Liver (tissue), 9 donors: ENCODE measurements around the gene PSMG2. TPM values are rescaled to one million over a fixed set of nuclear protein-coding genes. Genes with fewer than 3 reads are reported as not detected.

Experiments
- DNase-seq: peaks from one replicate; pipeline ENCODE4 v3.0.0-alpha.2; 2017; ENCODE audit warnings: low spot score
- H3K27ac ChIP-seq, 2 donors: one replicate each; pipeline ENCODE4 v1.7.0; 2013; ENCODE audit warnings: inconsistent platforms in 2 of 2, low read length in 2 of 2, control low read depth in 1 of 2, low read depth in 1 of 2, mild to moderate bottlenecking in 1 of 2
- H3K27me3 ChIP-seq, 4 donors: one replicate each; pipeline versions ENCODE4 v1.6.1 to v1.7.0; 2013; ENCODE audit warnings: low read length in 3 of 4, inconsistent platforms in 1 of 4, mild to moderate bottlenecking in 1 of 4, moderate library complexity in 1 of 4; ENCODE audit not compliant: control insufficient read depth in 4 of 4, insufficient read depth in 4 of 4
- H3K36me3 ChIP-seq, 4 donors: one replicate each; pipeline versions ENCODE4 v1.6.1 to v1.7.0; 2013; ENCODE audit warnings: low read length in 3 of 4, mild to moderate bottlenecking in 3 of 4, low read depth in 1 of 4, moderate library complexity in 1 of 4; ENCODE audit not compliant: control insufficient read depth in 4 of 4, insufficient read depth in 3 of 4
- H3K4me1 ChIP-seq, 4 donors: one replicate each; pipeline versions ENCODE4 v1.6.1 to v1.7.0; 2013; ENCODE audit warnings: low read length in 3 of 4, mild to moderate bottlenecking in 3 of 4, moderate library complexity in 1 of 4; ENCODE audit not compliant: control insufficient read depth in 4 of 4, insufficient read depth in 4 of 4
- H3K4me3 ChIP-seq, 3 donors: one replicate each; pipeline versions ENCODE4 v1.6.1 to v1.7.0; 2013; ENCODE audit warnings: low read length in 3 of 3, control low read depth in 1 of 3, low read depth in 1 of 3, mild to moderate bottlenecking in 1 of 3
- H3K9ac ChIP-seq, 2 donors: one replicate each; pipeline ENCODE4 v1.7.0; 2013; ENCODE audit warnings: low read length in 2 of 2, mild to moderate bottlenecking in 2 of 2, moderate library complexity in 2 of 2, control low read depth in 1 of 2, low read depth in 1 of 2
- H3K9me3 ChIP-seq, 4 donors: one replicate each; pipeline versions ENCODE4 v1.6.1 to v1.7.0; 2013; ENCODE audit warnings: low read length in 3 of 4; ENCODE audit not compliant: control insufficient read depth in 4 of 4
- ATF3 ChIP-seq: IDR thresholded peaks from 2 replicates; pipeline ENCODE4 v1.6.1; 2016; ENCODE audit warnings: antibody characterized with exemption
- EGR1 ChIP-seq, 2 donors: IDR thresholded peaks; 2 replicates each; pipeline ENCODE4 v1.6.1; 2016 to 2018; ENCODE audit warnings: antibody characterized with exemption in 2 of 2, low read depth in 2 of 2
- FOXA1 ChIP-seq: IDR thresholded peaks from 2 replicates; pipeline ENCODE4 v1.6.1; 2016; ENCODE audit warnings: antibody characterized with exemption
- FOXA2 ChIP-seq: IDR thresholded peaks from 2 replicates; pipeline ENCODE4 v1.6.1; 2016; ENCODE audit warnings: antibody characterized with exemption
- GABPA ChIP-seq, 2 donors: IDR thresholded peaks in 1 of 2; conservative IDR thresholded peaks in 1 of 2; 2 replicates each; pipeline ENCODE4 v1.6.1; 2016; ENCODE audit warnings: antibody characterized with exemption in 2 of 2, mild to moderate bottlenecking in 1 of 2, moderate library complexity in 1 of 2
- HNF4A ChIP-seq, 2 donors: conservative IDR thresholded peaks; 2 replicates each; pipeline ENCODE4 v1.6.1; 2016; ENCODE audit warnings: antibody characterized with exemption in 2 of 2, mild to moderate bottlenecking in 2 of 2
- HNF4G ChIP-seq: IDR thresholded peaks from 2 replicates; pipeline ENCODE4 v1.6.1; 2016; ENCODE audit warnings: antibody characterized with exemption
- JUND ChIP-seq, 2 donors: IDR thresholded peaks; 2 replicates each; pipeline ENCODE4 v1.6.1; 2016; ENCODE audit warnings: antibody characterized with exemption in 2 of 2
- MAX ChIP-seq: IDR thresholded peaks from 2 replicates; pipeline ENCODE4 v1.6.1; 2016; ENCODE audit warnings: antibody characterized with exemption
- NR2F2 ChIP-seq: IDR thresholded peaks from 2 replicates; pipeline ENCODE4 v1.6.1; 2016; ENCODE audit warnings: antibody characterized with exemption
- RAD21 ChIP-seq, 2 donors: IDR thresholded peaks; 2 replicates each; pipeline ENCODE4 v1.6.1; 2016; ENCODE audit warnings: antibody characterized with exemption in 2 of 2, mild to moderate bottlenecking in 2 of 2
- RXRA ChIP-seq, 2 donors: IDR thresholded peaks; 2 replicates each; pipeline ENCODE4 v1.6.1; 2017 to 2018; ENCODE audit warnings: antibody characterized with exemption in 2 of 2, mild to moderate bottlenecking in 1 of 2
- SP1 ChIP-seq: IDR thresholded peaks from 2 replicates; pipeline ENCODE4 v1.6.1; 2018; ENCODE audit warnings: antibody characterized with exemption, mild to moderate bottlenecking
- TAF1 ChIP-seq: conservative IDR thresholded peaks from 2 replicates; pipeline ENCODE4 v1.6.1; 2016; ENCODE audit warnings: antibody characterized with exemption, mild to moderate bottlenecking
- YY1 ChIP-seq: IDR thresholded peaks from 2 replicates; pipeline ENCODE4 v1.6.1; 2016; ENCODE audit warnings: antibody characterized with exemption, mild to moderate bottlenecking
- WGBS: extraction: QIAGEN DNeasy Blood & Tissue Kit; methylation state at CpG from one replicate; pipeline ENCODE4 v1.1.7; 2013; 5-methylcytosine and 5-hydroxymethylcytosine counted together
- polyA plus RNA-seq, 2 donors: library from polyadenylated mRNA; stranded (reverse) in 1 of 2; unstranded in 1 of 2; fragments of 200-250 nt in 1 of 2; fragments of >200 nt in 1 of 2; fragmentation: Nextera tagmentation in 1 of 2; extraction: Ambion mirVana in 1 of 2; gene quantifications; one replicate each; pipeline versions ENCODE4 v1.2.1 to v1.2.3, GENCODE V29; 2013 to 2015
- total RNA-seq, 2 donors: library from RNA; depleted of rRNA; stranded (reverse); fragments of >200 nt; gene quantifications; one replicate each; pipeline ENCODE4 v1.2.3, GENCODE V29; 2014
- TF ChIP-seq, protein P1 (sequence below): IDR thresholded peaks from 2 replicates; pipeline ENCODE4 v1.6.1; 2016; ENCODE audit warnings: antibody characterized with exemption
- TF ChIP-seq, protein P2 (sequence below): IDR thresholded peaks from 2 replicates; pipeline ENCODE4 v1.6.1; 2016; ENCODE audit warnings: antibody characterized with exemption, mild to moderate bottlenecking
- TF ChIP-seq, protein P3 (sequence below): fragments of 150-350 bp; IDR thresholded peaks from 2 replicates; pipeline ENCODE4 v1.5.1; 2017; ENCODE audit warnings: improper control_type of control experiment, low read depth, low read length; ENCODE audit not compliant: missing input control
- donor health status: healthy.
- donor health status: healthy.
- donor health status: healthy.
- donor health status: healthy.
- donor health status: healthy.

The PSMG2 gene
- total and polyA plus RNA-seq, 4 donors = 24.2 to 48.0 (median 36.6) TPM

- TF ChIP-seq EGR1 (IDR thresholded peaks at IDR 0.05; ENCODE audit: low read depth in 2 of 2) (no peak), SP1 (no peak), YY1 (no peak), ATF3 (no peak), RXRA (IDR thresholded peaks at IDR 0.05) (no peak), RAD21 (IDR thresholded peaks at IDR 0.05) (no peak), HNF4G (no peak), HNF4A (conservative IDR thresholded peaks at IDR 0.05) (no peak), GABPA (IDR thresholded peaks at IDR 0.05 in 1 of 2, conservative IDR thresholded peaks at IDR 0.05 in 1 of 2) (no peak), JUND (IDR thresholded peaks at IDR 0.05) (no peak), MAX (no peak), FOXA1 (no peak), FOXA2 (no peak), TAF1 (no peak), NR2F2 (no peak)
- TF ChIP-seq, protein P1, sequence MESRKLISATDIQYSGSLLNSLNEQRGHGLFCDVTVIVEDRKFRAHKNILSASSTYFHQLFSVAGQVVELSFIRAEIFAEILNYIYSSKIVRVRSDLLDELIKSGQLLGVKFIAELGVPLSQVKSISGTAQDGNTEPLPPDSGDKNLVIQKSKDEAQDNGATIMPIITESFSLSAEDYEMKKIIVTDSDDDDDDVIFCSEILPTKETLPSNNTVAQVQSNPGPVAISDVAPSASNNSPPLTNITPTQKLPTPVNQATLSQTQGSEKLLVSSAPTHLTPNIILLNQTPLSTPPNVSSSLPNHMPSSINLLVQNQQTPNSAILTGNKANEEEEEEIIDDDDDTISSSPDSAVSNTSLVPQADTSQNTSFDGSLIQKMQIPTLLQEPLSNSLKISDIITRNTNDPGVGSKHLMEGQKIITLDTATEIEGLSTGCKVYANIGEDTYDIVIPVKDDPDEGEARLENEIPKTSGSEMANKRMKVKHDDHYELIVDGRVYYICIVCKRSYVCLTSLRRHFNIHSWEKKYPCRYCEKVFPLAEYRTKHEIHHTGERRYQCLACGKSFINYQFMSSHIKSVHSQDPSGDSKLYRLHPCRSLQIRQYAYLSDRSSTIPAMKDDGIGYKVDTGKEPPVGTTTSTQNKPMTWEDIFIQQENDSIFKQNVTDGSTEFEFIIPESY = no peak
- TF ChIP-seq, protein P2, sequence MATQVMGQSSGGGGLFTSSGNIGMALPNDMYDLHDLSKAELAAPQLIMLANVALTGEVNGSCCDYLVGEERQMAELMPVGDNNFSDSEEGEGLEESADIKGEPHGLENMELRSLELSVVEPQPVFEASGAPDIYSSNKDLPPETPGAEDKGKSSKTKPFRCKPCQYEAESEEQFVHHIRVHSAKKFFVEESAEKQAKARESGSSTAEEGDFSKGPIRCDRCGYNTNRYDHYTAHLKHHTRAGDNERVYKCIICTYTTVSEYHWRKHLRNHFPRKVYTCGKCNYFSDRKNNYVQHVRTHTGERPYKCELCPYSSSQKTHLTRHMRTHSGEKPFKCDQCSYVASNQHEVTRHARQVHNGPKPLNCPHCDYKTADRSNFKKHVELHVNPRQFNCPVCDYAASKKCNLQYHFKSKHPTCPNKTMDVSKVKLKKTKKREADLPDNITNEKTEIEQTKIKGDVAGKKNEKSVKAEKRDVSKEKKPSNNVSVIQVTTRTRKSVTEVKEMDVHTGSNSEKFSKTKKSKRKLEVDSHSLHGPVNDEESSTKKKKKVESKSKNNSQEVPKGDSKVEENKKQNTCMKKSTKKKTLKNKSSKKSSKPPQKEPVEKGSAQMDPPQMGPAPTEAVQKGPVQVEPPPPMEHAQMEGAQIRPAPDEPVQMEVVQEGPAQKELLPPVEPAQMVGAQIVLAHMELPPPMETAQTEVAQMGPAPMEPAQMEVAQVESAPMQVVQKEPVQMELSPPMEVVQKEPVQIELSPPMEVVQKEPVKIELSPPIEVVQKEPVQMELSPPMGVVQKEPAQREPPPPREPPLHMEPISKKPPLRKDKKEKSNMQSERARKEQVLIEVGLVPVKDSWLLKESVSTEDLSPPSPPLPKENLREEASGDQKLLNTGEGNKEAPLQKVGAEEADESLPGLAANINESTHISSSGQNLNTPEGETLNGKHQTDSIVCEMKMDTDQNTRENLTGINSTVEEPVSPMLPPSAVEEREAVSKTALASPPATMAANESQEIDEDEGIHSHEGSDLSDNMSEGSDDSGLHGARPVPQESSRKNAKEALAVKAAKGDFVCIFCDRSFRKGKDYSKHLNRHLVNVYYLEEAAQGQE = no peak
- TF ChIP-seq, protein P3, sequence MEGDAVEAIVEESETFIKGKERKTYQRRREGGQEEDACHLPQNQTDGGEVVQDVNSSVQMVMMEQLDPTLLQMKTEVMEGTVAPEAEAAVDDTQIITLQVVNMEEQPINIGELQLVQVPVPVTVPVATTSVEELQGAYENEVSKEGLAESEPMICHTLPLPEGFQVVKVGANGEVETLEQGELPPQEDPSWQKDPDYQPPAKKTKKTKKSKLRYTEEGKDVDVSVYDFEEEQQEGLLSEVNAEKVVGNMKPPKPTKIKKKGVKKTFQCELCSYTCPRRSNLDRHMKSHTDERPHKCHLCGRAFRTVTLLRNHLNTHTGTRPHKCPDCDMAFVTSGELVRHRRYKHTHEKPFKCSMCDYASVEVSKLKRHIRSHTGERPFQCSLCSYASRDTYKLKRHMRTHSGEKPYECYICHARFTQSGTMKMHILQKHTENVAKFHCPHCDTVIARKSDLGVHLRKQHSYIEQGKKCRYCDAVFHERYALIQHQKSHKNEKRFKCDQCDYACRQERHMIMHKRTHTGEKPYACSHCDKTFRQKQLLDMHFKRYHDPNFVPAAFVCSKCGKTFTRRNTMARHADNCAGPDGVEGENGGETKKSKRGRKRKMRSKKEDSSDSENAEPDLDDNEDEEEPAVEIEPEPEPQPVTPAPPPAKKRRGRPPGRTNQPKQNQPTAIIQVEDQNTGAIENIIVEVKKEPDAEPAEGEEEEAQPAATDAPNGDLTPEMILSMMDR = no peak
- no peak overlapping the region for H3K9ac ChIP-seq
- no peaks in the 10 kb centered on the region for H3K9me3 ChIP-seq
- H3K27me3 ChIP-seq = no peaks in the 10 kb centered on the region
- no peak overlapping the region for H3K27ac ChIP-seq
- H3K4me1 ChIP-seq = no peaks in the 10 kb centered on the region
- no peak overlapping the region for H3K4me3 ChIP-seq
- H3K36me3 ChIP-seq = no peaks in the 10 kb centered on the region
- WGBS = 72% methylated on average over 8 of the region's 8 CpGs
- DNase-seq = no peak
These were observed 62.3 kb downstream of the PSMG2 start for GRCh38 chr18:12765126-12765525.

DNA sequence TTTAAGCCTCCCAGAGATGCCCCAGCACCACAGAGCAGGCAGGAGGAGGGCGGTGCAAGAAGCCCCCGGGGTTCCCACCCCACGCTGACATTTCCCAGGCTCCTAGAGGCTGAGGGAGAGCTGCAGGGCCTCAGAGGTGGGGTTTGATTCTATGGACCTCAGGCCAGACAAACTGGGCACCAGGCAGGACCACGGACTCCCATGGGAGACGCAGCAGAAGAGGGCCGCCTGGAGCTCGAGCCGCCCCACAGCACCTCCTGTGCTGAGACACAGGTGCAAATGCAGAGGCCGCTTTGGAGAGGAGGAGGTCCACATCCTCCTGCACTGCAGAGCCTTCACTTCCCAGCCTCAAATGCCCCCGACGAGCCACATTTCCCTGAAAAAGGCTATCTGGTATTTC, 62.7 kb downstream of the PSMG2 start:
- TF ChIP-seq FOXA2 (no peak), RAD21 (IDR thresholded peaks at IDR 0.05) (no peak), SP1 (no peak), NR2F2 (no peak), GABPA (IDR thresholded peaks at IDR 0.05 in 1 of 2, conservative IDR thresholded peaks at IDR 0.05 in 1 of 2) (no peak)
- TF ChIP-seq, protein P1 = no peak
- Histone ChIP-seq H3K9ac (no peak overlapping the region), H3K36me3 (no peaks in the 10 kb centered on the region), H3K27me3 (no peaks in the 10 kb centered on the region), H3K4me1 (no peaks in the 10 kb centered on the region), H3K4me3 (no peak overlapping the region), H3K9me3 (no peaks in the 10 kb centered on the region), H3K27ac (no peak overlapping the region)
- DNase-seq = no peak
- 86% methylated on average over 11 of the region's 11 CpGs for WGBS
